Airway epithelial cell (primary cell): ENCODE data around the gene USP15. TPM values are rescaled to one million over a fixed set of nuclear protein-coding genes. Genes with fewer than 3 reads are reported as not detected.

ENCODE experiments used
- total RNA-seq: library from RNA; depleted of rRNA; stranded (reverse); fragments of >200 nt; gene quantifications from 2 replicates; pipeline ENCODE4 v1.2.3, GENCODE V29; 2015

The USP15 gene
- 24.4 and 33.4 TPM in 2 replicates for total RNA-seq

DNA sequence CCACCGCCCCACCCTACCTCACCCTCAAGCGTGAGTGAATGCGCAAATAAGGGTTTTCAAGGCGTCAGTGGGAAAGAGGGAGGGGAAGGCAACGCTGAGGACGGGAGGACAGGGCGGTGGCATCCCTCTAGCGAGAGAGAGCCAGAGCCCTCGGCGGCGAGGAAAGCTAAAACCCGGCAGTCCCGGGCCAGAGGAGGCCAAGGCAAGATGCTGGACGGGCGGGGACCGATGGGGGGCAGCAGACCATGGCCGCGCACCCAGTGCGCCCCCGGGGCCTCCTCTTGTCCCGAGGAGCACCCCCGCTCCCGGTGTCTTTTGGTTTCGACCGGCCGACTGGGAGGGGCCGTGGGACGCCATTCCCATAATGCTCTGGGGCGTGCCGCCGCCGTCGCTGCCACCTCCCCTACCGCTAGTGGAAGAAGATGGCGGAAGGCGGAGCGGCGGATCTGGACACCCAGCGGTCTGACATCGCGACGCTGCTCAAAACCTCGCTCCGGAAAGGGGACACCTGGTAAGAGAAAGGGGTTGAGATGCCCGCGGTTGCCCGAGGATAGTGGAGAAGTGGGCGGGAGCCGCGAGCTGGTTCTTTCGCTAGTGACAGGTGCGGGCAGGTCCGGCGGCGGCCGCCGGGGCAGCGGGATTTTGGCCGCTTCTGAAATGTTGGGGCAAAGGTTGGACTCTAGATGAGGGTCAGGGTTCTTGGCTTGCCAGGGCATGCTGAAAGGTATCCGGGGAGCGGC is at the start of gene USP15:
USP15 (plus strand) TSS at position 412 of the 740 bp plus-strand sequence; CDS start at position 423, 11 bp downstream.

Other genes starting within 250 kb of the USP15 start
- 17.9 and 23.4 TPM in 2 replicates for gene MON2, start 206.4 kb downstream of the USP15 start, total RNA-seq